ENCODE results near the gene THBD.

- no peak for TF ChIP-seq CTCF (IDR thresholded peaks at IDR 0.05)
- no peak for TF ChIP-seq POLR2A (IDR thresholded peaks at IDR 0.05)
Observed at GRCh38 chr20:23088866-23089265, 39.4 kb upstream of the THBD start.

Measured in right lobe of liver (tissue), 4 donors.